NCI-H1694 treated with DMSO at 0.1 percent for 48 hours (cell line): ENCODE results near the gene MTRR.

ENCODE experiments used
- DNase-seq: peaks from one replicate; lab custom pipeline; 2025; lab: John Stamatoyannopoulos, UW

The MTRR gene

DNA sequence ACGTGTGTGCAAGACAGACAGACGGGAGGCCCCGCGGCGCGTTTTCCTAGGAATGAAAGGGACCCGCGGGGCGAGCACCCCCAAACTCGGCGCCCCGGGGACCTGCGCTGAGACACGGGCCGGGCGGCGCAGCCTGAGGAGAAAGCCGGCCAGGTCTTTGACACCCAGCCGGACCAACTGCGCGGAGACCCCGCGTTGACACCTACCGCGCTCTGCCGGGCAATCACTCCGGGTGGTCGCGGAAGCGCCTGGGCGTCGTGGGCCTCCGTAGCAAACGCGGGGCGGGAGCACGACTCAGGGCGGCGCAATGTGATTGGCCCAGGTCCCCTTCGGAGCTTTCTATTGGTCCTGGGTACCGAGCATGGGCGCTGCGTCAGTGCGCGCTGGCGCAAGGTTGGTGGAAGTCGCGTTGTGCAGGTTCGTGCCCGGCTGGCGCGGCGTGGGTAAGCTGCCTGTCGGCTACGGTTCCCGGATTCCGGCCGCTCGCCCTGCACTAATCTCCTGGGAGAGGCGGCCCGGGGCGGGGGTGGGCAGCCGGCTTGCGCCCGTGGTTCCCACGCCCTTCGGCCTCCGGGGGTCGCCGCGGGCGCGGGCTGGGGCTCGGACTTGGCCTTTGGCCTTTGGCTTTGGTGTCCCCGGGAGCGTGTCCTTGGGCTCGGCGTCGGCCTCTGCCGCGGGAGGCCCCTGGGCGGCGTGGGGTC is at the start of gene MTRR, which contains the start of gene FASTKD3:
Gene MTRR (plus strand): TSS at position 376 of the 701 bp plus-strand sequence. CDS start 1,647 bp downstream, outside the sequence.
Gene FASTKD3 (minus strand): TSS at position 259 of the 701 bp plus-strand sequence. CDS start 948 bp downstream, outside the sequence.
- DNase-seq: peak; percentile 92

DNA sequence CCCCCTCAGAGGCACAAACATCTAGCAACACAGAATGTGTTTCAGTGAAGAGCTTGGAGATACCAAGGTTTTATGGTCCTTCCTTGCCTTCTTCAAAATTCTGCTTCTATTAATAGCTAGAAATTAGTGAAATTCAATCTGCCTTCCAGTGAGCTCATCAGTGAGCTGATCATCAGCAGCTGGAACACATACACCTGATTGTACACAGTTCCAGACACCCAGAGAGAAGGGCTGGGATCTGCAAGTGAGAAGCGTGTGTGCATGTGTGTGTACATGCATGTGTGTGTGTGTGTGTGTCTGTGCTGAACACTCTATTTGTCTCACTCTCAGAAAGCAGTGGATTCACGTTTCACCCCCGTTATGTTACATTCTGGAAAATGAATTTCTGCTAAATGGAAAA is 46.5 kb upstream of the MTRR start:
- DNase-seq: no peak

DNA sequence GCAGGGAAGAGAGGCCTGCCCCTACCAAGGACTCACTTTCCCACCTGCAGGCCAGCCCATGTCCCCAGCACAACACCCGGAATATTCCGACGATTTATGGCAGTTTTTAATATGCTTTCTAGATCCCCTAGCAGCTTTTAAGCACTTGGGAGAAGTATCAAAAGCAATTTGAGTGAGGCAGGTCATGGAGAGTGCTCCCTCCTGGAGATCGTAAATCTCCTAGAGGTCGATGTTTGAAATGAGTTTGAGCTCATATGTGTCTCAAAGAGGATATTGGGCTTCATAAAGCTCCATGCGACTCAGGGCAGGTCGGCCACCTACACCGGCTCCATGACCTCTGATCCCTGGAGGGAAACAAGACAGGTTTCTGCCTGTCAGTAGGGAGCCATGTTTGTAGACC is 45.4 kb upstream of the MTRR start:
- no peak for DNase-seq

- no peak for DNase-seq
Measured at GRCh38 chr5:7824995-7825394, 44.0 kb upstream of the MTRR start.

DNA sequence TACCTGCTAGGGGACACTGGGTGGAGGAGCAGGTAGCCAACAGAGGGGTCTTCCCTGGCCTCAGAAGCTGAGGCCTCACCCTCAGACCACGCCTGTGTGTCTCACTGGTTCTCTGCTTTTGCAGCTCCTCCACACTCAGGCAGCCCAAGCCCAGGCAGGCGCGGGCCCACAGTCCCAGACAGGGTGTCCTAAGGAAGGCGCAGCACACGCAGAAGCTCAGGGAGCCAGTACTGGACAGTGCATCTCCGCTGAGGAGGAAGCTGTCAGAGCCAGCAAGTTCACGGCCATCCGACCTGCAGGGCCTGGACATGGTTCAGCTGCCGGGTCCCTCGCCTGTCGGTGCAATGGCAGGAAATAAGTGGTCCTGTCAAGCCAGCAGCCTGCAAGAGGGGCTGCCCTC is 43.3 kb upstream of the MTRR start:
- no peak for DNase-seq

GRCh38 chr5:7827610-7828009 is 41.3 kb upstream of the MTRR start:
- no peak for DNase-seq

DNA sequence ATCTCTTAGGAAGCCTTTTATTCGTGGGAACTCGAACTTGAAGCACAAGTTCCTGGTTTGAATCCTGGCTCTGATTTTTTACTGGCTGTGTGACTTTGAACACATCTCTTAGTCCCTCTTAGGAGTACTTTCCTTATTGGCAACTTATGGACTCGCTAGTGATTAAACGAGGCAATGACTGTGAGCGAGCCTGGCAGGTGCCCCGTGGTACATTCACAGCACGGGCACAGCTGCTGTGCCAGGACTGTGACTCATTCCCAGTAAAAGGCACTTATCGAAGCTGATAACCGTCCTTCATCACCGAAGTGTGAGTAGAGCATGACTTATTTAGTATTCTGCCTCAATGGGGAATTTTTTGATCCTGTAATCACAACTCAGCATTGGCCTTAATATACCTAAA is 40.7 kb upstream of the MTRR start:
- no peak for DNase-seq

DNA sequence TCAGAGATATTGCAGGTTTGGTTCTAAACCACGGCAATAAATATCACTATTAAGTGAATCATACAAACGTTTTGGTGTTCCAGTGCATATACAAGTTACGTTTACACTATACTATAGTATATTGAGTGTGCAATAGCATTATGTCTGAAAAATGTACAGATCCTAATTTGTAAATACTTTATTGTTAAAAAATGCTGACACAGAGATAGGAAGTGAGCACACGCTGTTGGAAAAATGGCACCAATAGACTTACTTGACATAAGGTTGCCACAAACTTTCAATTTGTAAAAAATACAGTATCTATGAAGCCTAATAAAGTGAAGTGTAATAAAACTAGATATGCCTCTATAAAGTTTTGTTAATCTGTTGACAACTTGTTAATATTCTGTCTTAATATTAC is 34.0 kb upstream of the MTRR start:
- no peak for DNase-seq

GRCh38 chr5:7837403-7837802 is 31.5 kb upstream of the MTRR start:
- DNase-seq: no peak

- DNase-seq: no peak
Measured at GRCh38 chr5:7842531-7842930, 26.4 kb upstream of the MTRR start.

DNA sequence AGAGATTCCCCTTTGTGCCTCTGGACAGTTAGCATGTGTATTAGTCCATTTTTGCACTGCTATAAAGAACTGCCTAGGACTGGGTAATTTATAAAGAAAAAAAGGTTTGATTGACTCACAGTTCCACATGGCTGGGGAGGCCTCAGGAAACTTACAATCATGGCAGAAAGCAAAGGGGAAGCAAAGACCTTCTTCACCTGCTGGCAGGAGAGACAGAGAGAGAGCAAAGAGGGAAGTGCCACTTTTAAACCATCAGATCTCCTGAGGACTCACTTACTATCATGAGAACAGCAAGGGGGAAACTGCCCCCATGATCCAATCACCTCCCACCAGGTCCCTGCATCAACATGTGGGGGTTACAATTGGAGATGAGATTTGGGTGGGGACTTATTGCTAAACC is 24.0 kb upstream of the MTRR start:
- DNase-seq: no peak

DNA sequence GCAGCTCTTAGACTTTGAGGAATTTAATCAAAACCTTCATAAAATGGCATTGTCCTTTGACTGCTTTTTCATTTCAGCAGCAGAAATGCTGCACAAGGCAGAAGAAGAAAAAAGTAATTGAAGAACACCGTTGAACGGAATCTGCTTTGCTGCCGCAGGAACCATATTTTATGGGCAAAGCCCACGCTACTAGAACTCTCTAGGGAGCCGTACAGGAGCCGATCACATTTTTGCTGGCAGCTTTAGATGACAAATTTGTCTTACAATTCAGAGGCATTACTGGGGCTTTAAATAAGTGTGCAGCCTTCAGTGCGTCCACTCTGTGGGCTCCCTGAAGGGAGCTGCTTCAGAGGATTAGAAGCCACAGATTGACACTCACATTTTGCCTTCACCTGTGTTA is 23.4 kb upstream of the MTRR start:
- DNase-seq: no peak

- DNase-seq: no peak
Measured at GRCh38 chr5:7846327-7846726, 22.6 kb upstream of the MTRR start.

GRCh38 chr5:7848296-7848695 is 20.7 kb upstream of the MTRR start:
- no peak for DNase-seq

GRCh38 chr5:7849681-7850394 is 19.1 kb upstream of the MTRR start:
- peak; percentile 32 for DNase-seq

DNA sequence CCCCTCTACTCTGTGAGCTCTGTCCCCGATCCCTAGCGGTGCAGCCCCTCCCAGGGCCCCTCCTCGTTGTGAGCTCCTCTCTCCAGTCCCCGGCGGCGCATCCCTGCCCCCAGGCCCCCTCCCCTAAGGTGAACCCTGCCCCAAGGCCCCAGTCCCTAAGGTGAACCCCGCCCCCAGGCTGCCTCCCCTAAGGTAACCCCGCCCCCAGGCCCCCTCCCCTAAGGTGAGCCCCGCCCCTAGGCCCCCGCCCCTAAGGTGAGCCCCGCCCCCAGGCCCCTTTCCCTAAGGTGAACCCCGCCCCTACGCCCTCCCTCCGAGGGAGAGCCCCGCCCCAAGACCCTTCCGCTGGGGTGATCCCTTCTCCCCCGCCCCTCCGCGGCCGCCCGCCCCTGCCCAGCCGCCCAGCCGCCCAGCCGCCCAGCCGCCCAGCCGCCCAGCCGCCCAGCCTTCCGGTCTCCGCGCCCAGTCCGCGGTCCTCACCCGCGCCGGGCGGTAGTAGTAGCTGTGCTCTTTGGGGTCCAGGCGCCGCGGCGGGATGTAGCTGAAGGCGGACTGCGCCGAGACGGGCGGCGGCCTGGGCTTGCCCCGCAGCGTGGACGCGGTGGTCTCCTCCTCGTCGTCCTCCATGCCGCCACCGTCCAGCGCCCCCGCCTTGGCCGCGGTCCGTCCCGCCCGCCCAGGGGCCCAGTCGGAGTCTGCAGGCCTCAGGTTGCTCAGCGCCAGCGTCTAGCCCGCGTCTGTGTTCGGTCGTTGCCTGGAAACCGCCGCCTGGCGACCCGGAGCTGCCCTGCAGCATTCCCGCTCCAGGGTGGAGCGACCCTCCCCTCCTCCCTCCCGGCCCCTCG is 18.3 kb upstream of the MTRR start, which contains the start of gene CFAP90:
Gene CFAP90 (minus strand): TSS at position 739 of the 845 bp plus-strand sequence. CDS start 112 bp downstream, at position 627.
- peak; percentile 48 for DNase-seq

DNA sequence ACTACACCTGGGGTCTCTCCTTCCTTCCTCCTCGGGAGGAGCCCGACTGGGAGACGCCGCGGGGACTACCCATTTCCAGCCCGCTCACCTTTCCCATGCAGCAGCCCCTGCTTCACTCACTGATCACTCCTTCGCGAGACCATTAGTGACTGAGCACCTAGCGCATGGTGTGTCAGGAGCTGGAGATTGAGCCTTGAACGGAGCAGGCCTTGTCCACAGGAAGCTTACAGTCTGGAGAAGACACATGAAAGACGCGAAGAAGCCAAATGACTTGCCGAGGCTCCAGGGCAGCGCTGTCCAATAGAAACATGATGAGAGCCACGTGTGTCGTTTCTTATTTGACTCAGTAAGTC is 17.7 kb upstream of the MTRR start:
- DNase-seq: no peak

GRCh38 chr5:7851617-7852289 is 17.2 kb upstream of the MTRR start:
- DNase-seq: no peak

GRCh38 chr5:7852542-7852941 is 16.4 kb upstream of the MTRR start:
- no peak for DNase-seq

- DNase-seq: no peak
Measured at GRCh38 chr5:7852988-7853387, 16.0 kb upstream of the MTRR start.

GRCh38 chr5:7855611-7856010 is 13.3 kb upstream of the MTRR start:
- no peak for DNase-seq

- peak; percentile 80 for DNase-seq
Measured at GRCh38 chr5:7856855-7857254, 12.1 kb upstream of the MTRR start.
